GM18873 (cell line): ENCODE results near the gene IFTAP.
"Not testable (repeated sequence)": the region's sequence is repeated elsewhere in the genome, so short reads cannot be mapped to it uniquely, and the experiment has no call there.

Experiments
- ATAC-seq: cut with Tn5 transposase; IDR thresholded peaks from one replicate; pipeline ENCODE4 v1.9.1; 2021; ENCODE audit warnings: mild to moderate bottlenecking, moderate library complexity, moderate number of reproducible peaks; ENCODE audit not compliant: unreplicated experiment, low FRiP score

Gene IFTAP

GRCh38 chr11:36628765-36629244, 34.5 kb downstream of the IFTAP start:
- no peak for ATAC-seq

DNA sequence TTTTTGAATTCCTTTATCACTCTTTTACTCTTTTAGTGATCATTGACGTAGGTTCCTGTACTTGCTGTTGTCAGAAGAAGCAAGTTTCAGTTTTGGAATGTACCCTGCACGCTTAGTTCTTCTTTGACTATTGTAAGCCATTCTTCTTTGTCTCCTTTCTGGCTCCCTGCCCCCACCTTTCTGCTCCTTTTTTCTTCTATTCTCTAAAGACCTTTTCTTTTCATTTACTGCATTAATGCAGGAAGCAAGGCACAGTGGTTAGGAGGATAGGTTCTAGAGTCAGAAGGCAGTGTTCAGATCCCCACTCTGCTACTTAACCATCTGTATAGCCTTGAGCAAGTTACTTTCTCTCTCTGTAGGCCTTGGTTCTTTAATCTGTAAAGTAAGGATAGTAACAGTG, 37.5 kb downstream of the IFTAP start:
- ATAC-seq, result no peak

- no peak for ATAC-seq
Observed at GRCh38 chr11:36635066-36635862, 41.0 kb downstream of the IFTAP start.

GRCh38 chr11:36638556-36638955, 44.3 kb downstream of the IFTAP start:
- ATAC-seq, result no peak

- ATAC-seq, result no peak
Observed at GRCh38 chr11:36657610-36658267, 63.4 kb downstream of the IFTAP start.

- not testable (repeated sequence) for ATAC-seq
Observed at GRCh38 chr11:36661359-36661758, 67.1 kb downstream of the IFTAP start.

DNA sequence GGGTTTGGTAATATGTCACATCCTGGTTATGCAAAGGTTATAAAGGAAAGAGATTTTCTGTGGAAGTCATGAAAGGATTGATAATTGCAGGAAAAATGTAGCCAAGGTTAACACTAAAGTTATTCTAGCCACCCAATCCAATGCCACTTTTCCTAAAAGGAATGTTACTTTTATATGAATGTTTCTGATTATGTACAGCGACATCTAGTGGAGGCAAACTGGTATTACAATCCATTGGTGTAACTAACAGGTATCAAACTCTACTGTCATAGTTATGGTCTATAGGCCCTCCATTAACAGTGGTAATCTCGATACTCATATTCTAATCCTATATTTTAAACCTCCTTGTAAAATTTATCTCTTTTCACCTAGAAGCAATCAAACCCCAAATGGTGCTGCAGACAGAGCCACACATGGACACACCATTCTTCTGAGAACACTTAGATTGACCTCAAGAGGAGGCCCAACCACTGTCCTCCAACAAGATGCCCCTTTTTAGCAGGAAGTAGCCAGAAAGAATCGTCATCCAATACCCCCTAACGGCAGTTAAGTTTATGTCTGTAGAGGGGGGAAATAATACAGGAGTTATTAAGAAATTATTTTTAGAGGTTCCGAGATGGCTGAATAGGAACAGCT, 78.6 kb downstream of the IFTAP start:
- no peak for ATAC-seq

DNA sequence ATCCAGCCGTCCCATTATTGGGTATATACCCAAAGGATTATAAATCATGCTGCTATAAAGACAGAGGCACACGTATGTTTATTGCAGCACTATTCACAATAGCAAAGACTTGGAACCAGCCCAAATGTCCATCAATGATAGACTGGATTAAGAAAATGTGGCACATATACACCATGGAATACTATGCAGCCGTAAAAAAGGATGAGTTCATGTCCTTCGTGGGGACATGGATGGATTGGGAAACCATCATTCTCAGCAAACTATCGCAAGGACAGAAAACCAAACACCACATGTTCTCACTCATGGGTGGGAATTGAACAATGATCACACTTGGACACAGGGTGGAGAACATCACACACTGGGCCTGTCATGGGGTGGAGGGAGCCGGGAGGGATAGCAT, 85.2 kb downstream of the IFTAP start:
- not testable (repeated sequence) for ATAC-seq

DNA sequence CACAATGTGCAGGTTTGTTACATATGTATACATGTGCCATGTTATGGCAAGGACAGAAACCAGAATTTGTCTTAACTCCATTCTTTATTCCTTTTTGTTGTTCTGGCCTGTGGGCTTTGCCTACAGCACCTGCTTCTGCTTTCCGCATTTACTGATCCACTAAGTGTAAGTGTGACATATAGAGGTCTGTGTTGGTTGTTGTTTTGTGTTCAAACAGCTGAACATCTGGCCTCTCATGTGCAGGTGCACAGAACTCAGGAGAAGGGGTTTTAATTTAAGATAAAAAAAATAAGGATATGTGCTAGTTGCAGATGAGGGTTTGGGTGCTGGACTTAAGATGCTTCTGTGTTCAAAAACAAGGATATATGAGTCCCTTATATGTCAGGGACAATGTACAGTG, 89.5 kb downstream of the IFTAP start:
- no peak for ATAC-seq

DNA sequence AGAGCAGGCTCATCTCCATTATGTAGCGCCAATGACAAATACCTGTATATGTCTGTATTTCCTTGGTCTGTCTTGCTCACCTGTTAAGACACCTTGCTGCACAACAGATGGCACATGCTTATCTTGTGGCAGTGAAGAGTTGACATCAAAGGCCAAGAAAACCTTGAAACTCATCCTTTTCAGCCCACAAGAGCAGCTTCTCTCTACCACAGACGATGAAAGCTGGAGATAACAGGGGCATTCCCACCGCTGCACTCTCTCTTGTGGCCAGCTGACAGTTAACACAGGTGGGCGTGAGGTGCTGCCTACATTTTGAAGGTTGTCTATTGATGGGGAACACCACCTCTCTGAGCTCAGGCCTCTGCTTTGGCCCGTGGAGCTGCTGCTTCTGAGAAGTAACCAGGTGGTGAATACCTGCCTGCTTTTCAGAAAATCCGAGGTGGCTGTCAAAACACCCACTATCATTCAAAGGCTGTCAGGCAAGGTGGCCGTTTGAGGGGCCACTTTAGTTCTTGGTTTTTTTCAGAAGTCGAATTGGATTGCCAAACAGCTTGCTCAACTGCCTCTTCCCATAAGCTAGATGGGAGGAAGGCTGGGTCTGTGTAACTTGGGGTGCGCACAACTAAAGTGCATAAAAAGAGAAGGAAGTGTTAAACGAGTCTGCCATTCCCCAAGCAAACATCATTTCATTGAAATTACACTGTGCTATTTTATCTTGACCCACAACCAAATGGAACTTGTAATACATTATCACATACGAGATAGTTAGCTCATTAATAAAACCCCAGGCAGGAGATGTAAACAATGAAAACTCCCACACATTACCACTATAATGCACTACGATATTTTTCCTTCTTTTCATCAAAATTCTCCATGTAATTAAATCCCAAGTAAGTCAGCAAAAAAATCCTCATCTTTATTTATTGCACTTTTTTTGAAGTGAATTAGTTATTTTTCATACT, 90.8 kb downstream of the IFTAP start:
- no peak for ATAC-seq

- no peak for ATAC-seq
Observed at GRCh38 chr11:36688132-36688531, 93.8 kb downstream of the IFTAP start.

GRCh38 chr11:36688571-36689291, 94.4 kb downstream of the IFTAP start:
- no peak for ATAC-seq

DNA sequence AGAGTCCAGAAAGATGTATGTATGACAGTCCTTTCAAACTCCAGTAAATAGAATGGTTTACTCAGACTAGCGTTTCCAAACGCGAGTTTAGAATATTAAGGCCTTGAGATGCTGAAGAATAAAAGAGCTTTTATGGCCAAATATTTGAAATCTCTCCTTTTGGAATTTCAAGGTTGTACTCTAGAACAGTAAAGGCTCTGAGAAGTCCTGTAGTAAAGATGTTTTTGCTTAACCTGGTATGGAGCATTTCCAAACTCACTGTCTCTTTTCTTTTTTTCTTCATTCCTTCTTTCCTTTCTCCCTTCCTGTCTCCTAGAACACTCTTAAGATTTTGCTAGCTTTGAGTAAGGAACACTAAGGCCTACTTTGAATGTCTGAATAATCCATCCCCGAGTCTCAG, 95.1 kb downstream of the IFTAP start:
- no peak for ATAC-seq

DNA sequence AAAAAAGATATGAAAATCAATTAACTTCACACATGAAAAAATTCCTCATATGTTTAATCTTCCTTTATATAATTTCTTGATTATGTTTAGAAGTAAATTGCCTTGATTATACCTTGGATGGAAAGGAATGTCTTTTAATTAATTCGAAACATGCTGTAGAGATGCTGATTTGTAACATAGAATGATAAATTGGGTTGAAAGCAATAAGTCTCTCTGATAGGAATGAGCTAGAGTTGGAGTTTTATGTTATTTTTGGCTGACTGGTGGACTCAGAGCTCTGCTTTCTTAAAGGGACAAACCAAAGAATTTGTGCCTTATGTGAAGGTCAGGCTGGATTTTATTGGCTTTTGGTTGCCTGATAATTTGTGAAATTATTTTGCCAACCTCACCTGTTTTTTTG, 98.4 kb downstream of the IFTAP start:
- no peak for ATAC-seq

- ATAC-seq, result no peak
Observed at GRCh38 chr11:36693139-36693843, 99.0 kb downstream of the IFTAP start.

DNA sequence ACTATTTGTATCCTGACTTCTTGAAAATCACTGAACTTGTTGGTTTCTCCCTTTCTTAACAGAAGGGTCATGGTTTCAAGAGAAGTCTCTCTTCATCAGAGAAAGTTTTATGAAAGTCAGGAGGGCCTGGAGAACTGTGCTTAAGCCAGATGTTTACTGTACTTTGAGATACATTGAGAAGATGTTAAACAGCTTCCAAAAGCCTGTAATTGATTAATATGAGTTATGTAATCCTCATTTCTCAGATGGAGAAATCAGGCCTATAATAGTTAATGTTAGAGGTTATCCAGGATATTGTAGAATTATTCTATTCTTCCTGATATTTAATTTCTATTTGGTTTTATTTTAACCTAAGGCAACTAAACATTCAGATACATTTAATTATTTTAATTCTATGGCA, 100.8 kb downstream of the IFTAP start:
- no peak for ATAC-seq

- no peak for ATAC-seq
Observed at GRCh38 chr11:36695571-36695970, 101.3 kb downstream of the IFTAP start.

- ATAC-seq, result no peak
Observed at GRCh38 chr11:36696550-36696949, 102.2 kb downstream of the IFTAP start.

DNA sequence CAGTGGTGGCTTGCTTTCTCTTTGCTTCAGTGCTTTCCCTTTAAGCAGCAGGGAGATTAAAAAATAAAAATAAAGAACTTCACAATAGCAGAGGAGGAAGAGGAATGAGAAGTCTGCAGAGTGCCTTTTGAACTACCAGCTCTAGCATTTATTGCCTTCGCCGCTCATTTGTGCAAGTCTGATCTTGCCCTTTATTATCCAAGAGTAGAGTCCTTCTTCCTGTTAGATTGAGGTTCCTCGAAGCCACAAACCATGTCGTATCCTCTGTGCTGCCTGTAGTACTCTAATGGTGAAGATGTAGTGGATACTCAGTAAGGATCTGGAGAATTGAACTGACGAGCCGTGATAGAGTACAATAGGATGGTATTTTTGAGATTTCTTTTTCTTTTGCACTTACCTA, 105.0 kb downstream of the IFTAP start:
- no peak for ATAC-seq
